Right lobe of liver (tissue), 6 donors: ENCODE results near the gene ATG10. TPM values are rescaled to one million over a fixed set of nuclear protein-coding genes. Genes with fewer than 3 reads are reported as not detected.

Experiments used
- ATAC-seq, 4 donors: fragments of 200-7000 bp; cut with Tn5 transposase; one replicate each; pipeline ENCODE4 v1.9.1; 2020; ENCODE audit warnings: mild to moderate bottlenecking in 4 of 4, moderate library complexity in 4 of 4
- DNase-seq, 3 donors: peaks; one replicate each; pipeline ENCODE4 v3.0.0-alpha.2; 2020
- H3K27ac ChIP-seq, 3 donors: fragments of 200-600 bp; one replicate each; pipeline ENCODE4 v1.8.0; 2022
- H3K27me3 ChIP-seq, 2 donors: fragments of 200-600 bp; one replicate each; pipeline ENCODE4 v1.8.0; 2022
- H3K36me3 ChIP-seq, 4 donors: fragments of 200-600 bp; sonication (generic) in 1 of 4; one replicate each; pipeline versions ENCODE4 v1.5.1 to v1.8.0; 2017 to 2022; ENCODE audit warnings: control low read depth in 1 of 4
- H3K4me1 ChIP-seq, 4 donors: fragments of 200-600 bp; sonication (generic) in 1 of 4; one replicate each; pipeline versions ENCODE4 v1.5.1 to v1.8.0; 2017 to 2022; ENCODE audit warnings: control low read depth in 1 of 4
- H3K4me3 ChIP-seq, 3 donors: fragments of 200-600 bp; one replicate each; pipeline ENCODE4 v1.8.0; 2022
- H3K9me3 ChIP-seq, 4 donors: fragments of 200-600 bp; sonication (generic) in 1 of 4; one replicate each; pipeline versions ENCODE4 v1.5.1 to v1.8.0; 2017 to 2022; ENCODE audit warnings: control low read depth in 1 of 4
- POLR2A ChIP-seq: fragments of 450-650 bp; IDR thresholded peaks from one replicate; pipeline ENCODE4 v1.6.1; 2017; ENCODE audit warnings: antibody characterized with exemption, mild to moderate bottlenecking
- WGBS: methylation state at CpG from one replicate; pipeline ENCODE4 v1.1.6; 2018; ENCODE audit warnings: low coverage, low lambda C conversion rate; ENCODE audit not compliant: insufficient coverage; ENCODE audit errors: missing lambda C conversion rate; 5-methylcytosine and 5-hydroxymethylcytosine counted together
- intact Hi-C, 2 donors: fragments of 100-400 bp; cut with DNase I; formaldehyde crosslinking; loops; one replicate each; pipeline versions ENCODE4 v1.11.2 to v1.14.1; 2022
- total RNA-seq, 6 experiments: library from RNA; depleted of rRNA in 2 of 6; stranded (reverse); fragments of >200 nt in 2 of 6; fragmentation: NEBNext Ultra II Directional in 3 of 6; extraction: Animal tissue kit (Norgen Biotek cat#: 25700) in 3 of 6; gene quantifications; one replicate each; pipeline versions ENCODE4 v1.1.0 to v1.2.4, GENCODE V29; 2016 to 2023
- TF ChIP-seq, protein P1 (sequence below), 4 donors: fragments of 200-600 bp in 3 of 4; fragments of 450-650 bp in 1 of 4; IDR thresholded peaks; one replicate each; pipeline versions ENCODE4 v1.5.1 to v1.8.0; 2016 to 2022; ENCODE audit warnings: antibody characterized with exemption in 4 of 4, mild to moderate bottlenecking in 2 of 4
- donor health status: DM: no; HTN: yes; CAD: no.
- donor health status: DM: no; HTN: no; CAD: no.
- donor health status: DM: no; HTN: no; CAD: no.
- donor health status: DM: no; HTN: yes; CAD: no.
- donor health status: DM: no; HTN: yes; CAD: no.

Gene ATG10
- total RNA-seq, 6 experiments from 2014 or later = 2.9 to 8.0 (median 4.4) TPM

DNA sequence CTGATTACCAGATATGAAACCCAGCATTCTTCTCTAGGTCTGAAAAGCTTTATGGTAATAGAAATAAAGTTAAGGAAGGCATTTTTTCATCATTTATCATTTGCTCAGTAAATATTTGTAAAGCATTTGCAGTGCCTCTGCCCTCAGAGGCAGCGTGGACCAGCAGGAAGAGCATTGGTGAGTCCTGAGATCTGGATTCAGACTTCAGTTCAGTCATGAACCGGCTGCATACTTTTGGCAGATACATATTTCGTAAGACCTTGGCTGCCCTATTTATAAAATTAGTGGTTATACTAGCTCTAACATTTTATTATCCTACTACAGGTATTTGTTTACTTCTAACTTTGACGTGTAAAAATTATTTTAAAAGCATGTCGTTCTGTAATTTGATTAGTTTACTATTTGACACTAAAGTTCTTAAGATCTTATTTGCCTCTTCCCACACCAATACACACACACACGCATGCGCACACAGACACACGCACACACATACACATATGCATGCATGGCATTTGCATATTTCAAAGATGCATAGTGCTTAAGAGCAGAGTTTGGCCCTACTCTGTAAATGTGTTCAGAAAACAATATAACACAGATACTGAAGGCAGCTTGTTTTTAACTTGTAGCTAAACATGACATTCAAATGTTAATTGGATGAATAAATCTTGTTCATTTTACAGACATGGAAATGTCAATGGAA, 204.4 kb downstream of the ATG10 start:
- H3K4me1 ChIP-seq = peaks cover 0 to 11% (median 0%) of the 10 kb centered on the region in 4 donors
- 74% methylated on average over 8 of the region's 8 CpGs for WGBS
- no peak overlapping the region for H3K27ac ChIP-seq
- DNase-seq (no peak), ATAC-seq (peak in 1 of 4 donors; percentile 20)
- TF ChIP-seq, protein P1, sequence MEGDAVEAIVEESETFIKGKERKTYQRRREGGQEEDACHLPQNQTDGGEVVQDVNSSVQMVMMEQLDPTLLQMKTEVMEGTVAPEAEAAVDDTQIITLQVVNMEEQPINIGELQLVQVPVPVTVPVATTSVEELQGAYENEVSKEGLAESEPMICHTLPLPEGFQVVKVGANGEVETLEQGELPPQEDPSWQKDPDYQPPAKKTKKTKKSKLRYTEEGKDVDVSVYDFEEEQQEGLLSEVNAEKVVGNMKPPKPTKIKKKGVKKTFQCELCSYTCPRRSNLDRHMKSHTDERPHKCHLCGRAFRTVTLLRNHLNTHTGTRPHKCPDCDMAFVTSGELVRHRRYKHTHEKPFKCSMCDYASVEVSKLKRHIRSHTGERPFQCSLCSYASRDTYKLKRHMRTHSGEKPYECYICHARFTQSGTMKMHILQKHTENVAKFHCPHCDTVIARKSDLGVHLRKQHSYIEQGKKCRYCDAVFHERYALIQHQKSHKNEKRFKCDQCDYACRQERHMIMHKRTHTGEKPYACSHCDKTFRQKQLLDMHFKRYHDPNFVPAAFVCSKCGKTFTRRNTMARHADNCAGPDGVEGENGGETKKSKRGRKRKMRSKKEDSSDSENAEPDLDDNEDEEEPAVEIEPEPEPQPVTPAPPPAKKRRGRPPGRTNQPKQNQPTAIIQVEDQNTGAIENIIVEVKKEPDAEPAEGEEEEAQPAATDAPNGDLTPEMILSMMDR (IDR thresholded peaks at IDR 0.05) = no peak
- TF ChIP-seq POLR2A = no peak
- H3K27me3 ChIP-seq = no peaks in the 10 kb centered on the region
- H3K36me3 ChIP-seq = no peaks in the 10 kb centered on the region
- intact Hi-C loops = no loop called here
- no peak overlapping the region for H3K4me3 ChIP-seq
- no peaks in the 10 kb centered on the region for H3K9me3 ChIP-seq

DNA sequence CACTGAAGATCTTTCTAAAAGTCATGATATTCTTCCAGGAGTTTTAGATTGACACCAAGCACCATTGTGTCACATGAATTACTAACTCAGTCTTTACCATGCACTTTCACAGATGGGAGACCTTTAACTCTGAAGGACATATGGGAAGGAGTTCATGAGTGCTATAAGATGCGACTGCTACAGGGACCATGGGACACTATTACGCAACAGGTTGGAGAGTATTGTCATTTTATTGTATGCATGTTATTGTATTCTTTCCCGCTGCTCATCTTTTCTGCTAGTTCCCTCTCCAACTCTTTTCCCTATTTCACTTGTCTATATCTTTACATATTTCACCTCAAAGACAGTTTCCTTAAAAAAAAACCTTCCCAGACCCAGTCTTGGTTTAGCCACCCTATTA, 206.6 kb downstream of the ATG10 start:
- TF ChIP-seq, protein P1 (IDR thresholded peaks at IDR 0.05) = no peak
- no peak for TF ChIP-seq POLR2A
- Histone ChIP-seq H3K9me3 (no peaks in the 10 kb centered on the region), H3K36me3 (no peaks in the 10 kb centered on the region), H3K4me3 (no peak overlapping the region), H3K27me3 (no peaks in the 10 kb centered on the region), H3K4me1 (peaks cover 0 to 11% (median 0%) of the 10 kb centered on the region in 4 donors), H3K27ac (no peak overlapping the region)
- no peak for ATAC-seq
- 100% methylated on average over 3 of the region's 3 CpGs for WGBS
- intact Hi-C loops = no loop called here
- DNase-seq = no peak

DNA sequence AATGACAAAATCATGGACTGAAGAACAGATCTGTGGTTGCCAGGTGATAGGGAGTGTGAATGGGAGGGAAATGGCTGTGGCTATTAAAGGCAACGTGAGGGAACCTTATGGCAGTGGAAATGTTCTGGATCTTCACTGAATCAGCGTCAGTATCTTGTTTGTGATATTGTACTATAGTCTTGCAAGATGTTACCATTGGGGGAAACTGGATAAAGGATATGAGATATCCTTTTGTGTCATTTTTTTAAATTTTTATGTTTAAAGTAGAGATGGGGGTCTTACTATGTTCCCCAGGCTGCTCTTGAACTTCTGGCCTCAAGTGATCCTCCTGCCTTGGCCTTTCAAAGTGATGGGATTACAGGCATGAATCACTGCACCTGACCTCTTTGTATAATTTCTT, 210.8 kb downstream of the ATG10 start:
- TF ChIP-seq, protein P1 (IDR thresholded peaks at IDR 0.05) = no peak
- no peak for TF ChIP-seq POLR2A
- ATAC-seq (no peak), DNase-seq (no peak)
- no peak overlapping the region for H3K27ac ChIP-seq
- no peaks in the 10 kb centered on the region for H3K4me1 ChIP-seq
- intact Hi-C loops = no loop called here
- no peaks in the 10 kb centered on the region for H3K27me3 ChIP-seq
- 88% methylated on average over 2 of the region's 2 CpGs for WGBS
- H3K9me3 ChIP-seq = no peaks in the 10 kb centered on the region
- no peak overlapping the region for H3K4me3 ChIP-seq
- no peaks in the 10 kb centered on the region for H3K36me3 ChIP-seq

DNA sequence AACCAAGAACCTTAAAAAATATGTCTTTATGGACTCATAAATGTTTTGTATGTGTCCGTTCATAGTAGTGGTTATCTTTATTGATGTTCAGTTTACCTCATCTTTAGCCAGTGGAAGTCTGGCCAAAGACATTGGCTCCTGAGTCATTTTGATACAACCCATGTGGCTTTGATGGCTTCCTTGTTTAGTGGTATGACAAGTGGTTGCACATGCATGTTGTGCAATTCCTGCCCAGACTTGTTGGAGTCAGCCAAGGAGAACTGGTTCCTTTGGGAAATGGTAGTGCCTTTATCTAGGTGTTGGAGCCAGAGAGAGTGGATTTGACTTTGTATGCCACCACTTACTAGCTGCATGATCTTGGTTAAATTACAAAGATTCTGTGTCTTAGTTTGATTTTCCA, 212.0 kb downstream of the ATG10 start:
- H3K9me3 ChIP-seq = no peaks in the 10 kb centered on the region
- intact Hi-C loops = no loop called here
- H3K4me1 ChIP-seq = no peaks in the 10 kb centered on the region
- DNase-seq = no peak
- H3K27me3 ChIP-seq = no peaks in the 10 kb centered on the region
- TF ChIP-seq, protein P1 (IDR thresholded peaks at IDR 0.05) = no peak
- TF ChIP-seq POLR2A = no peak
- H3K4me3 ChIP-seq = no peak overlapping the region
- H3K27ac ChIP-seq = no peak overlapping the region
- ATAC-seq = no peak
- 90% methylated on average over 1 of the region's 1 CpG for WGBS
- no peaks in the 10 kb centered on the region for H3K36me3 ChIP-seq
